Stomach (tissue), 9 donors: ENCODE results near the gene RADX. TPM values are rescaled to one million over a fixed set of nuclear protein-coding genes. Genes with fewer than 3 reads are reported as not detected.

Experiments used
- DNase-seq, 2 donors: peaks; one replicate each; pipeline versions ENCODE4 v3.0.0 to v3.0.0-alpha.2; 2013 to 2019
- H3K27ac ChIP-seq, 5 donors: fragments of 200-600 bp in 4 of 5; sonication (generic) in 4 of 5; one replicate each; pipeline ENCODE4 v1.5.1; 2013 to 2019; ENCODE audit warnings: mild to moderate bottlenecking in 1 of 5, moderate library complexity in 1 of 5
- H3K27me3 ChIP-seq, 3 donors: fragments of 200-600 bp; sonication (generic); one replicate each; pipeline ENCODE4 v1.5.1; 2017 to 2019; ENCODE audit warnings: mixed run types in 1 of 3
- H3K36me3 ChIP-seq, 4 donors: fragments of 200-600 bp; sonication (generic); 1 replicate in 3 of 4; 2 replicates in 1 of 4; pipeline ENCODE4 v1.5.1; 2016 to 2019
- H3K4me1 ChIP-seq, 4 donors: fragments of 200-600 bp; sonication (generic); one replicate each; pipeline ENCODE4 v1.5.1; 2016 to 2019
- H3K4me3 ChIP-seq, 4 donors: fragments of 200-600 bp; sonication (generic) in 3 of 4; one replicate each; pipeline ENCODE4 v1.5.1; 2016 to 2019; ENCODE audit warnings: mild to moderate bottlenecking in 1 of 4
- H3K9me3 ChIP-seq, 4 donors: fragments of 200-600 bp; sonication (generic); one replicate each; pipeline ENCODE4 v1.5.1; 2016 to 2019
- EP300 ChIP-seq: sonication (generic); formaldehyde crosslinking; IDR thresholded peaks from one replicate; pipeline ENCODE4 v1.6.1; 2017; ENCODE audit warnings: antibody characterized with exemption
- POLR2A ChIP-seq, 4 donors: fragments of 450-650 bp; IDR thresholded peaks; one replicate each; pipeline ENCODE4 v1.6.1; 2016; ENCODE audit warnings: antibody characterized with exemption in 4 of 4, control low read depth in 2 of 4, mild to moderate bottlenecking in 1 of 4, moderate library complexity in 1 of 4
- POLR2AphosphoS5 ChIP-seq, 3 donors: sonication (generic); formaldehyde crosslinking; IDR thresholded peaks; one replicate each; pipeline ENCODE4 v1.6.1; 2016; ENCODE audit warnings: antibody characterized with exemption in 3 of 3
- WGBS, 5 donors: extraction: QIAGEN DNeasy Blood & Tissue Kit in 3 of 5; methylation state at CpG; one replicate each; pipeline versions ENCODE4 v1.1.5 to v1.1.7; 2013 to 2018; 5-methylcytosine and 5-hydroxymethylcytosine counted together
- intact Hi-C: fragments of 100-400 bp; cut with DNase I; formaldehyde crosslinking; loops from one replicate; pipeline ENCODE4 v1.15.1; 2023; ENCODE audit warnings: low total_unique reads
- polyA plus RNA-seq, 3 donors: library from polyadenylated mRNA; stranded (reverse); fragments of 200-250 nt; gene quantifications; one replicate each; pipeline ENCODE4 v1.2.3, GENCODE V29; 2013
- small RNA-seq, 4 donors: library from RNA; depleted of rRNA; stranded (forward); fragments of <200 nt; gene quantifications; one replicate each; pipeline ENCODE3, GENCODE V24; 2016
- total RNA-seq, 5 donors: library from RNA; depleted of rRNA; stranded (reverse); fragments of >200 nt; gene quantifications; one replicate each; pipeline versions ENCODE4 v1.1.0 to v1.2.3, GENCODE V29; 2014 to 2016
- TF ChIP-seq, protein P1 (sequence below), 7 experiments: fragments of 450-650 bp in 4 of 7; fragments of 200-600 bp in 3 of 7; sonication (generic) in 3 of 7; IDR thresholded peaks; one replicate each; pipeline ENCODE4 v1.5.1; 2016 to 2019; ENCODE audit warnings: antibody characterized with exemption in 7 of 7, control low read depth in 2 of 7, mild to moderate bottlenecking in 1 of 7
- donor health status: healthy with polysubstance abuse.
- donor health status: Bipolar disorder and iron deficiency.
- donor health status: healthy.

RADX gene
- total and polyA plus RNA-seq, 8 donors = 0.29 to 4.8 (median 1.6) TPM

DNA sequence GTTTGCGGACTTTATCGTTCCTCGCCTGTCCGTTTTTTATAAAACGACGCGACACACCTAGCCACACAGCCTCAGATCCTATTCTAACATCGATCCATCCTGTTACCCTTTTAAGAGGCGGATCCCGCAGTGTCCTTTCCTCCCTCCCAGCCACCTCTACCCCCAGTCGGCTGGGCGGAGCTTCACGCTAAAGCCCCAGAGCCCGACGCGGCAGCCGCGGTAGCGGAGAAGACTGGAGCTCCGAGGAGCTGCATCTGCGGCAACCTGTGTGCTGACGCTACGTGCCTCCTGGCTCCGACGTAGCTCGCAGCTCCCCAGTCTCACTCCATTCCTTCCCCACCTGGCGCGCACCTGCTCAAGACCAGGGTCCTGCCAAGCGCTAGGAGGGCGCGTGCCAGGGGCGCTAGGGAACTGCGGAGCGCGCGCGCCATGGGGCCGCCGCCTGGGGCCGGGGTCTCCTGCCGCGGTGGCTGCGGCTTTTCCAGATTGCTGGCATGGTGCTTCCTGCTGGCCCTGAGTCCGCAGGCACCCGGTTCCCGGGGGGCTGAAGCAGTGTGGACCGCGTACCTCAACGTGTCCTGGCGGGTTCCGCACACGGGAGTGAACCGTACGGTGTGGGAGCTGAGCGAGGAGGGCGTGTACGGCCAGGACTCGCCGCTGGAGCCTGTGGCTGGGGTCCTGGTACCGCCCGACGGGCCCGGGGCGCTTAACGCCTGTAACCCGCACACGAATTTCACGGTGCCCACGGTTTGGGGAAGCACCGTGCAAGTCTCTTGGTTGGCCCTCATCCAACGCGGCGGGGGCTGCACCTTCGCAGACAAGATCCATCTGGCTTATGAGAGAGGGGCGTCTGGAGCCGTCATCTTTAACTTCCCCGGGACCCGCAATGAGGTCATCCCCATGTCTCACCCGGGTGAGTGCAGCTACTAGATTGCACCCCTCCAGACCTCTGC is 115.0 kb downstream of the RADX start, which contains the start of gene RNF128:
Gene RNF128 (plus strand): TSS at position 217 of the 953 bp plus-strand sequence. CDS start 213 bp downstream, at position 430.
- Histone ChIP-seq H3K9me3 (no peaks in the 10 kb centered on the region), H3K36me3 (no peaks in the 10 kb centered on the region), H3K4me1 (peaks cover 0 to 6% (median 0%) of the 10 kb centered on the region in 4 donors), H3K27me3 (peaks cover 0 to 26% (median 13%) of the 10 kb centered on the region in 3 donors), H3K27ac (peak within 1 kb of the TSS; percentile 77 to 84 (median 79)), H3K4me3 (peak within 1 kb of the TSS; percentile 47 to 58 (median 52))
- peak; percentile 72 to 83 for DNase-seq
- TF ChIP-seq POLR2AphosphoS5 (IDR thresholded peaks at IDR 0.05) = peak in 2 of 3 donors; percentile 68 to 82
- TF ChIP-seq EP300 = no peak
- no peak for TF ChIP-seq POLR2A (IDR thresholded peaks at IDR 0.05)
- TF ChIP-seq, protein P1, sequence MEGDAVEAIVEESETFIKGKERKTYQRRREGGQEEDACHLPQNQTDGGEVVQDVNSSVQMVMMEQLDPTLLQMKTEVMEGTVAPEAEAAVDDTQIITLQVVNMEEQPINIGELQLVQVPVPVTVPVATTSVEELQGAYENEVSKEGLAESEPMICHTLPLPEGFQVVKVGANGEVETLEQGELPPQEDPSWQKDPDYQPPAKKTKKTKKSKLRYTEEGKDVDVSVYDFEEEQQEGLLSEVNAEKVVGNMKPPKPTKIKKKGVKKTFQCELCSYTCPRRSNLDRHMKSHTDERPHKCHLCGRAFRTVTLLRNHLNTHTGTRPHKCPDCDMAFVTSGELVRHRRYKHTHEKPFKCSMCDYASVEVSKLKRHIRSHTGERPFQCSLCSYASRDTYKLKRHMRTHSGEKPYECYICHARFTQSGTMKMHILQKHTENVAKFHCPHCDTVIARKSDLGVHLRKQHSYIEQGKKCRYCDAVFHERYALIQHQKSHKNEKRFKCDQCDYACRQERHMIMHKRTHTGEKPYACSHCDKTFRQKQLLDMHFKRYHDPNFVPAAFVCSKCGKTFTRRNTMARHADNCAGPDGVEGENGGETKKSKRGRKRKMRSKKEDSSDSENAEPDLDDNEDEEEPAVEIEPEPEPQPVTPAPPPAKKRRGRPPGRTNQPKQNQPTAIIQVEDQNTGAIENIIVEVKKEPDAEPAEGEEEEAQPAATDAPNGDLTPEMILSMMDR (IDR thresholded peaks at IDR 0.05) = no peak
- WGBS, 5 donors = 1 to 31% (median 6%) methylated on average over 26 to 79 of the region's 79 CpGs
- intact Hi-C loops = no loop called here

DNA sequence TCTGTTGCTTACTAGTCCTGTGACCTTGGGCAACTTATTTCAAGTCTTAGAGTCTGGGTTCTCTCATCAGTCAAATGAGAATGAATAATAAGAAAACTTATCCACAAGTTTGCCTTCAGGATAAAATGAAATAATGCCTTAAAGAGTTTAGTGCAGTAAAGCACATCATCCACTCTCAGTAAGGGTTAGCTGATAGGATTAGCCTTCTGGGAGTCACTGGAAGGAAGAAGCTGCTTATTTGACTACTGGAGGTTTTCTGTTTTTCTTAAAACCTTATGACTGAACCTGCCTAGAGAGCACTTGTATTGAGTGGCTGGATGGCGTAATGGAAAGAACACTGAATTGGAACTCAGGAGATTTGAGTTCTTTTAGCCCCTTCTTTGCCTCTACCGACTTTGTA is 116.6 kb downstream of the RADX start:
- no peak for DNase-seq
- intact Hi-C loops = no loop called here
- Histone ChIP-seq H3K4me1 (peaks cover 0 to 6% (median 0%) of the 10 kb centered on the region in 4 donors), H3K27ac (peak overlapping the region in 3 of 5 donors; percentile 20 to 79 (median 44)), H3K36me3 (no peaks in the 10 kb centered on the region), H3K4me3 (peak overlapping the region in 3 of 4 donors; percentile 50 to 58 (median 55)), H3K9me3 (no peaks in the 10 kb centered on the region), H3K27me3 (peaks cover 0 to 24% (median 13%) of the 10 kb centered on the region in 3 donors)
- no peak for TF ChIP-seq POLR2A (IDR thresholded peaks at IDR 0.05)
- TF ChIP-seq, protein P1 (IDR thresholded peaks at IDR 0.05) = no peak
- 29 to 49% (median 49%) methylated on average over 2 of the region's 2 CpGs for WGBS, 5 donors

Small RNAs within 50 kb of the gene (small RNA-seq; reads per million reads assigned to genes)
- gene AL590808.1 (0 reads per million in 4 donors), gene MIR548AN (0 reads per million in 4 donors)

Other genes starting within 250 kb of the RADX start
- gene RNF128, start 114.7 kb downstream of the RADX start, total RNA-seq = 10 to 100 TPM in 3 of 5 donors, 1 to 10 TPM in 2; 4.1 to 78.6 (median 14.1) TPM
- gene RNF128, start 114.7 kb downstream of the RADX start, polyA plus RNA-seq = 10 to 100 TPM in 1 of 3 donors, 1 to 10 TPM in 2; 6.4 to 17.2 (median 7.5) TPM
- 100 to 1,000 TPM in 1 of 5 donors, 10 to 100 TPM in 2, 1 to 10 TPM in 2; 7.7 to 117 (median 19.6) TPM for gene TBC1D8B, start 190.7 kb downstream of the RADX start, total RNA-seq
- 1 to 10 TPM; 2.1 to 3.3 (median 3.2) TPM for gene TBC1D8B, start 190.7 kb downstream of the RADX start, polyA plus RNA-seq